GM18508 (cell line): Measurements from ENCODE around the gene MINDY4.

Experiments
- ATAC-seq: cut with Tn5 transposase; IDR thresholded peaks from one replicate; pipeline ENCODE4 v1.9.1; 2021; ENCODE audit warnings: moderate number of reproducible peaks; ENCODE audit not compliant: insufficient read depth, unreplicated experiment

Gene MINDY4

GRCh38 chr7:30894866-30895605 is 123.8 kb downstream of the MINDY4 start:
- ATAC-seq, result no peak

DNA sequence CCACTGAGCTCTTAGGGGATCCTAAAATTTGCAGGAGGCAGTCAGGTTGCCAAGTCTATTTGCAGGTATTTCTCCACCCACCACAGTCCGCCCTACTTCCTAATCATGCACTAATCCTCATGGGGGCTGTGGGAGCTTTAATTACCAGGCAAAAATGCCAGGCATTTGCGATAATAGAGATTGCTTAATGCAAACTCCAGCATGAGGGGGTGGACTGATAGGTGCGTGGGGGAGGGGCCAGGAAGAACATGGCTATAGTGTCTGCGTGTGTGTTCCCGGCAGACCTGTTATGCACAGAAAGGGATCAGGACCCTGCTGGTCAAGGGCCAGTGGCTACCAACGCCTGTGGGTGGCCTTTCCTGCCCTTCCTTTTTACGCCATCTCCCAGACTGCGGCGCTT is 124.8 kb downstream of the MINDY4 start:
- no peak for ATAC-seq

- no peak for ATAC-seq
Measured at GRCh38 chr7:30896783-30897637, 125.8 kb downstream of the MINDY4 start.

GRCh38 chr7:30897770-30898169 is 126.6 kb downstream of the MINDY4 start:
- ATAC-seq, result no peak

DNA sequence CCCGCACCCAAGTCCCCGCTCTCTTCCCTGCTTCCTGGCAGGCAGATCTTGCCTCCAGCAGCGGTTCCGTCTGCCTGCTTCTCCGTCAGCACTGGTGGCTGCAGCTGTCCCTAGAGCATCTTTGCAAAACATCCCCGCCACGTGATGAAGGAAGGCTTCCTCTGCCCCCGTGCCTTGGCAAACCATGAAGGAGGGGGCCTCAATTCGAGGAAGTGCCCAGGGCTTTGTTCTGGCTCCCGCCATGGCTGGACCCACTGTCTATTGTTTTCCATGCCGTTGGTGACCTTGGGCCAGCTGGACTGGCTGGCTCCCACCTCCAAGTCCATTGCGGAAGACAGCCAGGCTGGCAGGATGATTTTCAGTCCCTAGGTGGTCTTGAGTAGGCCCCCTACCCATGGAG is 127.2 kb downstream of the MINDY4 start:
- ATAC-seq, result no peak

DNA sequence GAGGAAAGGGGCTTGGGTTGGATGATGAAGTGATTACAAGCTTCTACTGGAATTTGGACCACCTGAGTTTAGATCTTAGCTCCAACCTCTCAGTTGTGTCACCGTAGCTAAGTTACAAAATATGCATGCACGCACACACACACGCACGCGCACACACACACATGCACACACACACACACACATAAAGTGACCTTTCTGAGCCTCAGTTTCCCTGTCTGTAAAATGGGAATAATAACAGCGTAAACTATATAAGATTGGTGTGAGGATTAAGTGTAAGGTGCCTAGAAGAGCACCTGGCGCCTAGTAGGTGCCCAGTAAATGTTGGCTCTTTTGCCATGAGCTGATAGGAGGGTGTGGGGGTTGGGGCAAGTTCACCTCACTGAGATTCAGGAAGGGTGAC is 127.8 kb downstream of the MINDY4 start:
- ATAC-seq, result no peak

GRCh38 chr7:30899630-30900029 is 128.4 kb downstream of the MINDY4 start:
- ATAC-seq, result no peak

- no peak for ATAC-seq
Measured at GRCh38 chr7:30900053-30900452, 128.8 kb downstream of the MINDY4 start.

GRCh38 chr7:30900803-30901362 is 129.7 kb downstream of the MINDY4 start:
- ATAC-seq, result no peak

GRCh38 chr7:30901856-30902255 is 130.6 kb downstream of the MINDY4 start:
- ATAC-seq, result no peak

- no peak for ATAC-seq
Measured at GRCh38 chr7:30902466-30902865, 131.2 kb downstream of the MINDY4 start.

- no peak for ATAC-seq
Measured at GRCh38 chr7:30903146-30903545, 131.9 kb downstream of the MINDY4 start.

DNA sequence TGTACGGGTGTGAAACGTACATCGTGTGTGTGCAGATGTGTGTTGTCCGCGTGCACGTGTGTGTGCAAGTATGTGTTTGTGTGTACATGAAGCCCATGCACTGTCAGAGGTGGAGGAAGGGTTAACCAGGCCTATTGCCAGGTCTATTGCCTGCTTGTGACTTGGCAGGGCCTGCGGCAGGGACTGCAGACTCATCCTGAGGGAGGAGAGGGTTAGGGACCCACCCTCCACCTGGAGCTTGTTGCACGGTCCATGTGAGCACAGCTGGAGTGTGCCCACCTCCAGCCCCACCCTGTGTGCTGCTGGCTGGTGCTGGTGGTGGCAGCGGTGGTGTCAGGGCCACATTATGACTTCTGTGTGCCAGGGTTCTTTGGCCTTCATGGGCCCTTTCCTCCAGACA is 133.3 kb downstream of the MINDY4 start:
- no peak for ATAC-seq

DNA sequence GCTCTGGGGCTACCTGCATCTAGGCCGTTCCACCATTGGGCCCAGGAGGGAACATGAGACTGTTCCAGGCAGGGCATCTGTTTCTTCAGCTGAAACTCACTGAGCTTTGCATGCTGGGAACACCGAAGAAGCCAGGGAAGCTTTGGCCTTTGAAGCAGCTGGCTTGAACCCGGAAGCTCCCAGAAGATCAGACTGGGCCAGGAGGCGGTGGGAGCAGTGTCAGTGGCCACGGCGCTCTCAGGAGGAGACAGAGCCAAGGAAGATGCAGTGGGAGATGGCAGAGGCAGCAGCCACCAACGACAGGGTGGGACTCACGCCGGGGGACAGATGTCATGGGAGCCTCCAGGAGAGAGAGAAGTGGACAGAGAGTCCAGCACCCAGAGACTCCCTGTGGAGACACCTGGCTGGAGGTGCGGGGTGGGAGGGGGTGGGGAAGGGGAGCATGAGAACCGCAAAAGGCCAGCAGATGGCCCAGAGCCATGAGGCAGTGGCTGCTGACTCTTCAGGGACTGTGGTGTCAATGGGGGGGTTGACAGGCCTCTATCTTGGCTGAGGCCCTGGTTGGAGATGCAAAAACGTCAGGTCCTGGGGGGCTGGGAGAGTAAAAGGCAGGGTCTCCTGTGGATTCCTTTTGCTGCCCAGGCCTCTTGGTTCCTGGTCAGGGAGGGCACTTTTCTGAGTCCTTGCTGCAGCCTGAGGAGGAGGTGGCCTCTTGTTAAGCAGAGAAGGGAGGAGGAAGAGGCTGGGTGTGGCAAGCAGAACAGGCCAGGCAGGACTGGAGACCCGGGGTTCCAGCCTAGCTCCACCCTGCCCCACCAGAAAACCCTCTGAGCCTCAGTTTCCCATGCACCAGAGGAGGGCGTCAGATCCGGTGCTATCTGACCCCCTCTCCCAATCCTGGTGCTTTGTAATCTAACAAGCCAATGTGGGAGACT is 134.1 kb downstream of the MINDY4 start:
- ATAC-seq, result no peak

- no peak for ATAC-seq
Measured at GRCh38 chr7:30906014-30906413, 134.8 kb downstream of the MINDY4 start.

DNA sequence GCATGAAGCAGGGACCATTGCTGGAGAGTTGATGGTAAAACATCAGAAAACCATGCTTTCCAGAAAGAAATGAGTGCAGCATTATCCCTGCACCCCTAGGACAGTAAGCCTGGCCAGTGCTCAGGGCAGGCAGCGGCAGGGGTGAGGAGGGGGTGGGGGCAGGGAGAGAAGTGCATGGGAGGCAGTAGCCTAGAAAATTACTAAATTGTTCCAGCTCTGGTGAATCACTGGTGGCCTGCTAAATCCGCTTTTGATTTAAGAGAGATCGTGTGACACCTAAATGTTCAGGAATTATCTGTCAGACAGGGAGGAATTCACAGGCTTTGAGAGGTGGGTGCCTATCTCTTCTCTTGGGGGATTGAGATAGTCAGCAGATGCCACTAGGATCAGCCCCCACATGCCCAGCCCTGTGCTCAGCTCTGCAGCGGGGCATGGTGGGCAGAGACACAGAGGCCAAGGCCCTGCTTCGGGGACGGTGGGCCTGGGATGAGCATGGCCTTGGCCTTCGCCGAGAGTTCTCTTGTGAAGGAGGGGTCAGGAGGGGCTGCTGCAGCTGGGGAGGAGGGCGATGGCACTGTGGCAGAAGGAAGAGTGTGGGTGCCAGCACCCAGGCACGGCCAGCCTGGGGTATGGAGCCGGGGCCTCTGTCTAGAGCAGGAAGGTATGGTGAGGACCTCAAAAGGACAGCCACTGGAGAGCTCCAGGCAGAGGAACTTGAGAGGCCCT is 135.5 kb downstream of the MINDY4 start:
- no peak for ATAC-seq

GRCh38 chr7:30907527-30908267 is 136.5 kb downstream of the MINDY4 start:
- no peak for ATAC-seq

- no peak for ATAC-seq
Measured at GRCh38 chr7:30908681-30909080, 137.5 kb downstream of the MINDY4 start.

DNA sequence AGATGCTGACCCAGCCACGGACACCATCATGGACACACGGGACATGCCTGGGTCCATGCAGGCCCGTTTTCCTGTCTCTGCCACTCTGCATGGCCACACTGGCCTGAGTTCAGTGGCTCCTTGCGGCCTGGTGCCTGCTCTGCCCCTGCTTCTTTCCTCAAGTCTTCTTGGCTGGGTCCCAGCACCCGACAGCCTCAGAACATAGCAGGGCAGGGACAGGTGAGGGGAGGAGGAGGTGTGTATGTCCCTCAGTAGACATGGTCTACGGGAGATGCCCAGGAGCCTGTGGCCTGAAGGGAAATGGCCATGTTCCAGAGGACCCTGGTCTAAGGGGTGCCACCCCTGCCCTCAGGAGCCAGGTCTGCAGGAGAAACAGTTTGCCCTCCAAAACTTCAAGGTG is 138.2 kb downstream of the MINDY4 start:
- no peak for ATAC-seq
